ENCODE results near the gene SPRED2. TPM values are rescaled to one million over a fixed set of nuclear protein-coding genes. Genes with fewer than 3 reads are reported as not detected.

The SPRED2 gene
- total RNA-seq, 1 donor from 2014 or later, result 8.6 TPM

DNA sequence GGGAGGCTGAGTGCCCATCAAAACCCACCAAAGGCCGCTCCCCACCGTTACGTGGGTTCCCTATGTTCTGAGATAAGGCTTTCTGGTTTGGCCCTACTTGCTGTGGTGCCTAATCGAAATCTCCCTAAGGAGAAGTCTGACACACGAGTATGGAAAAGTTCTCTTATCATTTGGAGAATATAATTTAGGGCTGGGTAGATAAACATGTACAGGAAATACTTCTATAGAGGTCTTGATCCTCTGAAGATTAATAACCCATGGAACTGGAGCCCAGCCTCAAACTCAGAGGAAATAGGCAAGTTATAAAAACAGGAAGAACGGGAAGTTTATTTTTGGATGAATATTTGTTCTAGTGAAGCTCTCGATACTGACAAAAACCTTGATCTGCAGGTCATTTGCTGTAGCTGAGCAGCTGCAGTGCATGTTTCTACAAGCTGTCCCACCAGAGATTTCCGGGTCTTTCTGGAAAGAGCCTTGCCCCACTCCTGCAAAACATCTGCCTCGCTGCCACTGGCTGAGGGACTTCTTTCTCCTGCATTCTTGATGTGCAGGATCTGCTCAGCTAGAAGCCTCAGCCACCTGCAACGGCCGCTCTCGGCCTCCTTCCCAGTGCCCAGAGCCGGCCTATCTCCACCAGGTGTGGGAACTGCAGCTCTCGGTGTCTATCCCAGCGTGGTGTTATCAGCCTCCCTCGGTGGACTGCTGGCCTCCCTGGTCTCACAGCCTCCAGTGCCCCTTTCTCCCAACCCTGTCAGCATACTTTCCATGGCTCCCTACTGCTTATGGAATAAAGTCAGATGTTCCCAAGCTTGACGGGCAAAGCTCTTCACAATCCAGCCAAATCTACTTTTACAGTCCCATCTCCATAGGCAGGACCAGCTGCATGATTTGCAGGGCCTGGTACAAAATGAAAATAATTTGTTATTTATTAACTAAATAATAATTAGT is 48.6 kb downstream of the SPRED2 start:
- no peak for DNase-seq

- DNase-seq, result peak; percentile 62
These were observed 49.5 kb downstream of the SPRED2 start for GRCh38 chr2:65382776-65383357.

- DNase-seq, result no peak
These were observed 50.1 kb downstream of the SPRED2 start for GRCh38 chr2:65382323-65382722.

GRCh38 chr2:65381607-65382051 is 50.8 kb downstream of the SPRED2 start:
- DNase-seq, result no peak

- DNase-seq, result no peak
These were observed 52.1 kb downstream of the SPRED2 start for GRCh38 chr2:65380255-65380654.

DNA sequence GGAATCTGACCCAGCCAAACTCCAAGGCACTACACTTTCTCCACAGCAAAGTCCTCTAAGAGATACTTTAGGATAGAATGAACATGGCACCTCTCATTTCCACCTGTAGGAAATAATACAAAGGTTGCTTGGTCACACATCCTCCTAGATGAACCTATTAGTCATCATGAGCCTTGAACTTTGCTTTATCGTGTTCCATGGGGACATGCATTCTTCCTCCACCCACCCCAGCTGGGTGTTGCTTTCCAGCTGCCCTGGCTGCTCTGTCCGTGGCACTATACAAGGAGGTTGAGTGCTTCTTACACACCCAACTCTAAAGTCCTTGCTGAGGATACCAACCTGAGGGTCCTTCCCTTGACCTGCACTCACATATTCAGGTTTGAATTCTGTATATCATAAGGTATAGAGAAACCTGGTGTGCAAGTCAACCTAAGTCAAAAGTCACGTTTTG is 52.7 kb downstream of the SPRED2 start:
- no peak for DNase-seq

DNA sequence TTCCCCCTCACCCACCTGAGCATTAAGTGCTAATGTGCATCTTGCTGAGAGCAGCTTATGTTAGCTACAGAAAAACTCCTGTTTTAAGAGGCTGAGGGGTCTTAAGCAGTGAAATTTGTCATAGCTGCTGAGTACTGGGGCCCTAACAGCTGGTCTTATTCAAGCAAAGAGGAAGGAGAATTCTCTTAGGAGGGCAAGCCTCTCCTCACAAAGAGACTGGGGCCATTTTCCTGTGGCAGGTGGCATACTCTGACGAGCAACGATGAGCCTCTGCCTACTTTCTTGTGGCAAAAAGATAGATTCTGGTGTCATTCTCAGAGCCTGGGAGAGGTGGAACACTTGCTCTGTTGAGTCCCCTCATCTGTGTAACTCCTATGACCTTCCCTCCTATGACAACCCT is 53.2 kb downstream of the SPRED2 start:
- DNase-seq, result no peak

- no peak for DNase-seq
These were observed 54.1 kb downstream of the SPRED2 start for GRCh38 chr2:65378290-65378689.

GRCh38 chr2:65377556-65378192 is 54.7 kb downstream of the SPRED2 start:
- no peak for DNase-seq

GRCh38 chr2:65375723-65376122 is 56.7 kb downstream of the SPRED2 start:
- no peak for DNase-seq

- DNase-seq, result no peak
These were observed 57.4 kb downstream of the SPRED2 start for GRCh38 chr2:65374999-65375398.

DNA sequence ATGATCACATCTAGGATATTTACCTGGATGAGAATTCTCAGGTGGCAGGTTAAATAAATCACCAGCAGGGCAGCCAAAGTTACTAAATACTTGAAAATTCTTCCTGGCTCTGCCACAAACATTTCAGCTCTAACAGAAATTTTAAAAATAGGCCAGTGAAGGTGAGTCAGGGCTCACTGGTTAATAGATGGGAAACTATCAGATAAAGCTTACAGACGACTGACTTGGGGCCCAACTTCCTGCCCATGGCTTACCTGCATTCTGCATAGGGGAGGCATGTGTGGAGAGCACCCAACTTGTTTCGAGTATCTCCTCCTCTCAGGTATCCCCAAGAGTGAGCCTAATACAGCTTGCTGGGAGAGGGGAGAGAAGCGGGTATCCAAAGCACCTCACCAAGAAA is 57.8 kb downstream of the SPRED2 start:
- no peak for DNase-seq

DNA sequence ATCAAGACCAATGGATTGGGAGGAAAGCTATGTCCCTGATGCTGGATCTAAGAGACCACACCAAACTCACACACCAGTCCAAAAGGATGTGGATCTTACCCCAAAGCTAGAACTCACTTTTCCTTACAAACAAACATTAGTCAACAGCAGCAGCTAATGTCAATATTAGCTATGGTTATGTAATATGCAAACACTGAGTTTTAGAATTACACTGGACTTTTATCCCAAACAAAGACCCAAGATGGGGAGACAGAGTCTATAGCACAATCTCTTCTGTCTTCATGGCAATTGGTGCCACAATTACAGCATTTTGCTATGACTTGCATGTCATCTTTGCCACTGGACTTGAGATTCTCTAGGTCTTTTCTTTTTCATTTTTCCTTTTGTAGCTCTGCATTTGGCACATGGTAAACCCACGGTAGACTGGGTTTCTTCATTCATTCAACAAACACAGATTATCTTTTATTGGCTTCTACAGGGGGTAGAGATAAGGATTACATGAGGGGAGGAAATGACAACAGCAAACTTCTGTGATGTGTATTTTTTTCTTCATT is 59.0 kb downstream of the SPRED2 start:
- no peak for DNase-seq

- no peak for DNase-seq
These were observed 59.8 kb downstream of the SPRED2 start for GRCh38 chr2:65372619-65373018.

- DNase-seq, result no peak
These were observed 61.3 kb downstream of the SPRED2 start for GRCh38 chr2:65371074-65371434.

- no peak for DNase-seq
These were observed 61.9 kb downstream of the SPRED2 start for GRCh38 chr2:65370387-65371073.

- DNase-seq, result no peak
These were observed 62.4 kb downstream of the SPRED2 start for GRCh38 chr2:65369980-65370379.

DNA sequence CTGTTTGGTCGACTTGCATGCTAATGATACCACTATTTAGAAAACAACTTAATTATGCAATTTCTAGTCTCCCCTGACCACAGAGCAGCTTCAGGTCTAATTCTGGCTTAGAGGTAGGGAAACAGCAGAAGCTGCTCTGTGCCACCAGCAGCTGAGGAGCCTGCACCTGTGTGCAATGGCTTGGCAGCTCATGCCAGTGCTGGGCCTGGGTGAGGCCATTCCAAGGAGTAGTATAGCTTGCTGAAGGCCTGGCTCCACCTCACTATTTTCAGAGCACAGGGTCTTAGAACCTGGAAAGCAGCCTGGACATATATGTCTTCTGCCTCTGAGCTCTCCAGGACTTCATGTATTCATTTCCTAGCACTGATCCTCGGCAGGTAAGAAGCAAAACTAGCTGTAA is 62.8 kb downstream of the SPRED2 start:
- no peak for DNase-seq

GRCh38 chr2:65368468-65368867 is 63.9 kb downstream of the SPRED2 start:
- DNase-seq, result no peak

GRCh38 chr2:65367524-65367923 is 64.9 kb downstream of the SPRED2 start:
- DNase-seq, result no peak

- DNase-seq, result no peak
These were observed 65.7 kb downstream of the SPRED2 start for GRCh38 chr2:65366595-65367125.
